ENCODE measurements around the gene SVEP1. TPM values are rescaled to one million over a fixed set of nuclear protein-coding genes. Genes with fewer than 3 reads are reported as not detected.
A peak's percentile ranks its signal among the peaks of the same experiment; 100 is the strongest.

The SVEP1 gene
- total RNA-seq, 4 donors from 2014 or later: 53.8 to 97.8 (median 78.8) TPM

DNA sequence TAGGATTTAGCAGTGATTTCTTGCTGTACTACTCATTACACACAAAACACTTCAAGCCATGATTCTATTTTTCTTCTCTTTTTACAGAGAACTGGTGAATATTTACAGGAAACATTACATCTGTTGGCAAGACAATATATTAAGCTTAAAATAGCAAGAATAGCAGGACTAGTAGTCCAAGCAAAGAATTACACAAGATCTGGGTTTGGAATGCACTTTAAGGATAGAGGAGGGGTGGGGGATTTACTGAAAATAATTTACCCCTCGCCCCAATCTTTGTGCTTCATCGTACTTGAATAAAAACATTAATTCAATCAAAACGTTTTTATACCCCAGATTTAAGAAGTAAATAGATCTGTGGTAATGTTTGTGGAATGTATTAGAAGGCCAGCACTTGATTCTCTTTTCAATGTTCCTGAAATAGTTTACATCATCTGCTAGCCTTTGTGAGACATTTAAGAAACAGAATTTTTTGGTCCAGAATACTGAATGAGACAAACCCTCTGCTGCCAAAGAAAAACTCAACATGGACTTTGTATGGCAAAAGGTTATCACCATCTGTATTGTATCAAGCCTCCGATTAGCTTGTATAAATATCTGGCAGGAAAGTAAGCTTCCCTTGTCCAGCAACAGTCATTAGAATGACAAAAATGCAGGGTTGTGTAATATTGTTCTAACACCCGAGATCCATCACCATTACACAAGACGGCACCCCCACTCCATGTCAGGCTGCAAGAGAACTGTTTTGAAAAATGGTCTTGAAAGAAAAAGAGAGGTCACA, 23.8 kb downstream of the SVEP1 start:
- Histone ChIP-seq H3K27ac (peak overlapping the region in 2 of 4 donors; percentile 54 to 68), H3K9me3 (peaks cover 0 to 3% (median 0%) of the 10 kb centered on the region in 4 donors), H3K36me3 (no peaks in the 10 kb centered on the region), H3K4me3 (no peak overlapping the region), H3K27me3 (no peaks in the 10 kb centered on the region), H3K4me1 (peaks cover 0 to 39% (median 5%) of the 10 kb centered on the region in 4 donors)
- 13 to 14% methylated on average over 6 of the region's 6 CpGs for WGBS, 2 donors
- DNase-seq (ENCODE audit: low spot score in 2 of 2): peak; percentile 45 to 73
- TF ChIP-seq POLR2A (IDR thresholded peaks at IDR 0.05) (no peak), EP300 (IDR thresholded peaks at IDR 0.05) (peak in 1 of 2 donors; percentile 89)
- TF ChIP-seq, protein P1, sequence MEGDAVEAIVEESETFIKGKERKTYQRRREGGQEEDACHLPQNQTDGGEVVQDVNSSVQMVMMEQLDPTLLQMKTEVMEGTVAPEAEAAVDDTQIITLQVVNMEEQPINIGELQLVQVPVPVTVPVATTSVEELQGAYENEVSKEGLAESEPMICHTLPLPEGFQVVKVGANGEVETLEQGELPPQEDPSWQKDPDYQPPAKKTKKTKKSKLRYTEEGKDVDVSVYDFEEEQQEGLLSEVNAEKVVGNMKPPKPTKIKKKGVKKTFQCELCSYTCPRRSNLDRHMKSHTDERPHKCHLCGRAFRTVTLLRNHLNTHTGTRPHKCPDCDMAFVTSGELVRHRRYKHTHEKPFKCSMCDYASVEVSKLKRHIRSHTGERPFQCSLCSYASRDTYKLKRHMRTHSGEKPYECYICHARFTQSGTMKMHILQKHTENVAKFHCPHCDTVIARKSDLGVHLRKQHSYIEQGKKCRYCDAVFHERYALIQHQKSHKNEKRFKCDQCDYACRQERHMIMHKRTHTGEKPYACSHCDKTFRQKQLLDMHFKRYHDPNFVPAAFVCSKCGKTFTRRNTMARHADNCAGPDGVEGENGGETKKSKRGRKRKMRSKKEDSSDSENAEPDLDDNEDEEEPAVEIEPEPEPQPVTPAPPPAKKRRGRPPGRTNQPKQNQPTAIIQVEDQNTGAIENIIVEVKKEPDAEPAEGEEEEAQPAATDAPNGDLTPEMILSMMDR (IDR thresholded peaks at IDR 0.05): peak in 1 of 5 experiments; percentile 7

DNA sequence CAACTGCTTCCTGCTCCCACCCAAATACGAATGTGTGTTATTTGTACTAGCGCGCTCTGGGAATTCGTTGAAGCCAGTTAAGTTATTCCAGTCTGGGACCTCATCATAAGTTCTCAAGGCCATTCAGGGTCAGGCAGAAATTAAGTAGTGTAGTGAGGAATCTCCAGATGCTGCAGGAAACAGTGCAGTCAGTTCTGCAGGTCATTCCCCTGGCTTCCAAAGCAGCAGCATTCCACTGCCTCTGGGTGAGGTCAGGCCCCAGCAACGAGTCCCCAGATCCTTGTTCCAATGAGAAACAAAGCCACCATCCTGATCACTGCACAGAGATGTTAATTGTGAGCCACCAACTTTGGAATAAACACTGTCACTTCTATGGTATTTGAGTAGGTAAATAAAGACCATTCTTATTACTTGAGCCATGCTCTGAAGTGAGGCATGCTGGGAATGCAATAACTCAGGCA, 33.1 kb downstream of the SVEP1 start:
- peaks cover 0 to 20% (median 0%) of the 10 kb centered on the region in 3 donors for H3K36me3 ChIP-seq
- H3K27me3 ChIP-seq: no peaks in the 10 kb centered on the region
- no peak overlapping the region for H3K27ac ChIP-seq
- 49 to 67% methylated on average over 5 of the region's 5 CpGs for WGBS, 2 donors
- TF ChIP-seq, protein P1 (IDR thresholded peaks at IDR 0.05): no peak
- TF ChIP-seq POLR2A (IDR thresholded peaks at IDR 0.05): no peak
- TF ChIP-seq EP300 (IDR thresholded peaks at IDR 0.05): no peak
- no peak overlapping the region for H3K4me3 ChIP-seq
- H3K9me3 ChIP-seq: no peaks in the 10 kb centered on the region
- peaks cover 0 to 26% (median 3%) of the 10 kb centered on the region in 4 donors for H3K4me1 ChIP-seq
- DNase-seq (ENCODE audit: low spot score in 2 of 2): no peak

DNA sequence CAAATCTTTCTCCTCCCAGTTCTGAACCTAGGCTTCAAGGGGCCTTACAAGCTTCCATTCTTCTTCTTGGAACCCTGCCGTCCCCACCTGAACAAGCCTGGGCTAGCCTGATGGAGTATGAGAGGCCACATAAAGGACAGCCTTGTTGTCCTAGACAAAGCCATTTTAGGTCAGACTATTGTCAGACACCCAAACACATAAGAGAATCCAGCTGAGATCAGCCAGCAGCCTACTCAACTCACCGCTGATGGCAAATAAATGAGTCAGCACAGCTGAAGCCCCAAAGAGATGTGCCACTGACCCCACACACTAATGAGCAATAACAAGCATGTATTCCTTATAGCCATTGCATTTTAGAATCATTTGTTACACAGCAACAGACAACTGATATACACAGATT, 33.8 kb downstream of the SVEP1 start:
- Histone ChIP-seq H3K36me3 (peaks cover 0 to 20% (median 0%) of the 10 kb centered on the region in 3 donors), H3K4me3 (no peak overlapping the region), H3K27ac (no peak overlapping the region), H3K4me1 (peaks cover 0 to 26% (median 3%) of the 10 kb centered on the region in 4 donors), H3K27me3 (no peaks in the 10 kb centered on the region), H3K9me3 (no peaks in the 10 kb centered on the region)
- TF ChIP-seq, protein P1 (IDR thresholded peaks at IDR 0.05): no peak
- TF ChIP-seq POLR2A (IDR thresholded peaks at IDR 0.05) (no peak), EP300 (IDR thresholded peaks at IDR 0.05) (no peak)
- no peak for DNase-seq (ENCODE audit: low spot score in 2 of 2)
- 34 to 52% methylated on average over 2 of the region's 2 CpGs for WGBS, 2 donors

DNA sequence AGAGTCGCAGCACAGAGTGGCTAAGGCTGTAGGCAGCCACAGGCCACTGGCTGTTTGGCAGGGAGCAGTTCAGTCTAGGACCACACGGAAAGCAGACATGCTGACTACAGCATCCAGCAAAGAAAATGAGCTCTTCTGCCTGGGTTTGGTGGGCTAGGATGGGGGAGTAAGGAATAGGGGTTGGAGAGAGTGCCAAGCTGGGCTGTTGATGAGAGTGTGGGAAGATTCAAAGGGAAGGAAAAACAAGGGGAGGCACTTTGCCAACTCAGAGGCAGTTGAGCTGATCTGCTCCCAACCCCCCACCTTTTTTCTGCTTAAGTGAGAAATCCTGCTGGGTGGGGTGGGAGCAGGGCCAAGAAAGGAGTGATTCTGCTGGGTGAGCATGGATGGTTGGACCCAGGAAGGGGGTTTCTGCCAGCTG, 35.9 kb downstream of the SVEP1 start:
- Histone ChIP-seq H3K4me3 (no peak overlapping the region), H3K9me3 (no peaks in the 10 kb centered on the region), H3K4me1 (peaks cover 0 to 30% (median 4%) of the 10 kb centered on the region in 4 donors), H3K36me3 (peaks cover 0 to 20% (median 0%) of the 10 kb centered on the region in 3 donors), H3K27ac (peak overlapping the region in 2 of 4 donors; percentile 41 to 51), H3K27me3 (no peaks in the 10 kb centered on the region)
- WGBS, 2 donors: 15 to 37% methylated on average over 2 of the region's 2 CpGs
- no peak for DNase-seq (ENCODE audit: low spot score in 2 of 2)
- TF ChIP-seq POLR2A (IDR thresholded peaks at IDR 0.05) (no peak), EP300 (IDR thresholded peaks at IDR 0.05) (no peak)
- TF ChIP-seq, protein P1 (IDR thresholded peaks at IDR 0.05): no peak

DNA sequence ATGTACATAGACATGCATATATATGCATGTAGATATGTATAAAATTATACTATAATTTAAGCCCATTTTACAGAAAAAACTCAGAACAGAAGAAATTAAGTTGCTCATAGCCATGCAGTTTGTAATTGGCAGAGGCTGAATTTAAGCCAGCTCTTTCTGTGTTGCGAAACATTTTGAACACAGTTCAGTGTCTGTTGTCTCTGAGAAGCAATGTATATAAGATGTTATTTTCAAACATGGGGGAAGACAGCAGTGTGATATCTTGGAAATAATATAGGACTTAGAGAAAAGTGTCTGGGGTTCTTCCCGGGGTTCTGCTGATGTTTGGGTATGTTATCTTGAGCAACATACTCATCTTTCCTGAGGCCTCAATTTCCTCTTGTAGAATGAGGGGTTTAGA, 37.6 kb downstream of the SVEP1 start:
- Histone ChIP-seq H3K27ac (no peak overlapping the region), H3K4me3 (no peak overlapping the region), H3K36me3 (peaks cover 0 to 9% (median 0%) of the 10 kb centered on the region in 3 donors), H3K4me1 (peaks cover 0 to 44% (median 6%) of the 10 kb centered on the region in 4 donors), H3K27me3 (no peaks in the 10 kb centered on the region), H3K9me3 (no peaks in the 10 kb centered on the region)
- 69 to 73% methylated on average over 2 of the region's 2 CpGs for WGBS, 2 donors
- TF ChIP-seq POLR2A (IDR thresholded peaks at IDR 0.05) (no peak), EP300 (IDR thresholded peaks at IDR 0.05) (no peak)
- TF ChIP-seq, protein P1 (IDR thresholded peaks at IDR 0.05): no peak
- DNase-seq (ENCODE audit: low spot score in 2 of 2): no peak
